ENCODE results near the gene FAM170B. TPM values are rescaled to one million over a fixed set of nuclear protein-coding genes. Genes with fewer than 3 reads are reported as not detected.
A peak's percentile ranks its signal among the peaks of the same experiment; 100 is the strongest.

Gene FAM170B
- total RNA-seq, 5 donors from 2014 or later (not counting 1 experiment from before 2014, with no cell fraction given): 0.16 TPM; not detected in 4

DNA sequence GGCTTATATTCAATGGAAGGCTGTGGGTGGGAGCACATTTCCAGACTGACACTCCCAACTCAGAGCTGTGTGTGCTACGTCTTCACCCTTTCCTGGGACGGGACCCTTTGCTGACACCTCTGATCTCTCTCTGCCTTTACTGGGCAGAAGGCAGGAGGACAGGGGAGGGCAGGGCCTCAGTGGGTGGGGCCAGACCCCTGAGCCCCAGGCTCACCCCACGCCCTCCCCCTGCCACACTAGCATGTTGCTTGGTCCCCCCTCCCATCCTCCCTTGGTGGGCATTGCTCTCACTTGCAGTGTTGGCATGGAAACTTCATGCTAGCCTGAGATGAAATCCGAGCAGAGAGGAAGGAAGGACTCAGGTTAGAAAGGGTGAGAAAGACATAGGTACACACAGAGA is 36.0 kb upstream of the FAM170B start:
- H3K9me3 Mint-ChIP-seq: no peaks in the 10 kb centered on the region
- H3K36me3 Mint-ChIP-seq: no peaks in the 10 kb centered on the region
- peaks cover under 1 to 32% (median under 1%) of the 10 kb centered on the region in 3 donors for H3K4me1 Mint-ChIP-seq
- POLR2A ChIA-PET: no interaction called here
- CTCF ChIA-PET: no interaction called here
- peaks cover 0 to under 1% of the 10 kb centered on the region in 2 donors for H3K27me3 Mint-ChIP-seq
- DNase-seq (no peak), ATAC-seq (replicated peaks in 1 of 4) (no peak)
- whole genome bisulfite sequencing (ENCODE audit: insufficient coverage): no CpG with 5 or more reads among the region's 4 CpGs
- Histone ChIP-seq H3K9me3 (no peaks in the 10 kb centered on the region), H3K36me3 (ENCODE audit: control insufficient read depth in 2 of 2, extremely low read depth in 1 of 2, insufficient read depth in 1 of 2, low read length in 1 of 2) (peaks cover 0 to 4% of the 10 kb centered on the region in 2 donors), H3K27me3 (replicated peaks in 1 of 2; ENCODE audit: control insufficient read depth in 2 of 2, extremely low read depth in 1 of 2, insufficient read depth in 2 of 2, low read length in 1 of 2) (peaks cover 0 to 8% of the 10 kb centered on the region in 2 experiments), H3K4me3 (ENCODE audit: control insufficient read depth in 1 of 2, extremely low read depth in 1 of 2, low read length in 1 of 2) (no peak overlapping the region), H3K27ac (ENCODE audit: low read length) (no peak overlapping the region), H3K4me1 (ENCODE audit: control insufficient read depth in 1 of 2, extremely low read depth in 1 of 2, insufficient read depth in 2 of 2, low read length in 2 of 2) (peaks cover 0 to 11% of the 10 kb centered on the region in 2 experiments)
- H3K27ac Mint-ChIP-seq: no peak overlapping the region
- H3K4me3 Mint-ChIP-seq: no peak overlapping the region

DNA sequence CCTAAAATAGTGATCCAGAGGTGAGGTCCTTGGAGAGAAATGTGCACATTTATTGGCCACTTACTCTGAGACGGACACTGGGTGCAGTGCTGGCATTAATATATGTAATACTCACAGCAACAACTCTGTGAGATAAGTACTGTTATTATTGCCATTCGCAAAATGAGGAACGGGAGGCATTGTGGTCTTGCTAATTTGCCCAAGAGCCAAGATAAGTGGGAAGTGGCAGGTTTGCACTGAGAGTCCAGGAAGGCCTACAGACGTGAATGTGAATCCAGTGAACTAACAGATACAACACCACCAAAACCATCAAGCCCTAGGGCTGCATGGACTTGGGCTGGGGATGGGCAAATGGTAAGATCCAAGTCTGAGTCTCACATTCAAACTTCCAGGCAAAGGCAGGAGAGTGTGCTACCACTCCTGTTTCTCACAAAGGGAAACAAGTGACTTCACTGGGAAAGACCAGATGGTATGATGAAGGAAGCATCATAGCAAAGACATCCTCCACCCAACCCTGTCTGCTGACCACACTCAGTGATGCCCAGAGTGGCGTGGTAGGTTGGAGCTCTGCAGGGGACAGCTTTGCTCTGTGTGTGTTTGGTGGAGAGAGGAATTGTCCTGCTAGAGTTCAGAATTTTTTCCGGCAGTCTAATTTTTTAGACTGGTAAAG is 35.1 kb upstream of the FAM170B start:
- Histone ChIP-seq H3K27me3 (replicated peaks in 1 of 2; ENCODE audit: control insufficient read depth in 2 of 2, extremely low read depth in 1 of 2, insufficient read depth in 2 of 2, low read length in 1 of 2) (peaks cover 0 to 8% of the 10 kb centered on the region in 2 experiments), H3K4me3 (ENCODE audit: control insufficient read depth in 1 of 2, extremely low read depth in 1 of 2, low read length in 1 of 2) (no peak overlapping the region), H3K27ac (ENCODE audit: low read length) (no peak overlapping the region), H3K9me3 (no peaks in the 10 kb centered on the region), H3K36me3 (ENCODE audit: control insufficient read depth in 2 of 2, extremely low read depth in 1 of 2, insufficient read depth in 1 of 2, low read length in 1 of 2) (peaks cover 0 to 4% of the 10 kb centered on the region in 2 donors), H3K4me1 (ENCODE audit: control insufficient read depth in 1 of 2, extremely low read depth in 1 of 2, insufficient read depth in 2 of 2, low read length in 2 of 2) (peaks cover 0 to 12% of the 10 kb centered on the region in 2 experiments)
- no peak overlapping the region for H3K4me3 Mint-ChIP-seq
- H3K36me3 Mint-ChIP-seq: peaks cover 4% of the 10 kb centered on the region
- ATAC-seq (replicated peaks in 1 of 4): no peak
- ChIA-PET CTCF (no interaction called here), POLR2A (no interaction called here)
- no peaks in the 10 kb centered on the region for H3K27me3 Mint-ChIP-seq
- peak overlapping the region in 1 of 2 donors; percentile 13 for H3K27ac Mint-ChIP-seq
- no peak for DNase-seq
- H3K9me3 Mint-ChIP-seq: no peaks in the 10 kb centered on the region
- peaks cover 5 to 33% (median 9%) of the 10 kb centered on the region in 3 donors for H3K4me1 Mint-ChIP-seq
- no CpG with 5 or more reads among the region's 6 CpGs for WGBS (ENCODE audit: insufficient coverage)

DNA sequence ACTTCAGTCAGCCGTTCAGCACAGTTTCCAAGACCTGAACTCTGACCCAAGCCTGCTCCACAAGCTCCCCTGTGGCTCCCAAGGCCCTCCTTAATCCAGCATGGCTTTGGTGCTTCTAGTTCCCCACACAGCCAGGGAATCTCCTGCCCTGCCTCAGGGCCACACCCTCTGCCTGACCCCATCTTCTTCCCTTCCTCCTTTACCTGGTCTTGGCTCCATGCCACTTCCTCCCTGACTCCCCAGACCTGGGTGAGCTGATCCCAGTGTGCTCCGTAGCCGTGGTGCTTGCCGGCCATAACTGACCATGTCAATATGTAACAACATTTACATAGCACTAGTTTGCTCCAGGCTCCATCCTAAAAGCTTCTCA is 34.3 kb upstream of the FAM170B start:
- Histone ChIP-seq H3K4me3 (ENCODE audit: control insufficient read depth in 1 of 2, extremely low read depth in 1 of 2, low read length in 1 of 2) (no peak overlapping the region), H3K36me3 (ENCODE audit: control insufficient read depth in 2 of 2, extremely low read depth in 1 of 2, insufficient read depth in 1 of 2, low read length in 1 of 2) (peaks cover 0 to 4% of the 10 kb centered on the region in 2 donors), H3K9me3 (no peaks in the 10 kb centered on the region), H3K4me1 (ENCODE audit: control insufficient read depth in 1 of 2, extremely low read depth in 1 of 2, insufficient read depth in 2 of 2, low read length in 2 of 2) (peaks cover 0 to 9% of the 10 kb centered on the region in 2 experiments), H3K27me3 (replicated peaks in 1 of 2; ENCODE audit: control insufficient read depth in 2 of 2, extremely low read depth in 1 of 2, insufficient read depth in 2 of 2, low read length in 1 of 2) (peaks cover 0 to 6% of the 10 kb centered on the region in 2 experiments), H3K27ac (ENCODE audit: low read length) (no peak overlapping the region)
- 85% methylated on average over 4 of the region's 4 CpGs for WGBS (ENCODE audit: insufficient coverage)
- Mint-ChIP-seq H3K27ac (no peak overlapping the region), H3K4me1 (peaks cover 5 to 27% (median 11%) of the 10 kb centered on the region in 3 donors), H3K9me3 (no peaks in the 10 kb centered on the region), H3K4me3 (no peak overlapping the region), H3K27me3 (no peaks in the 10 kb centered on the region), H3K36me3 (peaks cover 4% of the 10 kb centered on the region)
- DNase-seq: no peak
- ATAC-seq (replicated peaks in 1 of 4): no peak
- ChIA-PET POLR2A (no interaction called here), CTCF (interaction anchor here in 1 of 2 donors (1.3 kb wide), 1 partner anchor 12 kb away, joined by 3 read pairs; no protein-coding TSS in a partner anchor)

DNA sequence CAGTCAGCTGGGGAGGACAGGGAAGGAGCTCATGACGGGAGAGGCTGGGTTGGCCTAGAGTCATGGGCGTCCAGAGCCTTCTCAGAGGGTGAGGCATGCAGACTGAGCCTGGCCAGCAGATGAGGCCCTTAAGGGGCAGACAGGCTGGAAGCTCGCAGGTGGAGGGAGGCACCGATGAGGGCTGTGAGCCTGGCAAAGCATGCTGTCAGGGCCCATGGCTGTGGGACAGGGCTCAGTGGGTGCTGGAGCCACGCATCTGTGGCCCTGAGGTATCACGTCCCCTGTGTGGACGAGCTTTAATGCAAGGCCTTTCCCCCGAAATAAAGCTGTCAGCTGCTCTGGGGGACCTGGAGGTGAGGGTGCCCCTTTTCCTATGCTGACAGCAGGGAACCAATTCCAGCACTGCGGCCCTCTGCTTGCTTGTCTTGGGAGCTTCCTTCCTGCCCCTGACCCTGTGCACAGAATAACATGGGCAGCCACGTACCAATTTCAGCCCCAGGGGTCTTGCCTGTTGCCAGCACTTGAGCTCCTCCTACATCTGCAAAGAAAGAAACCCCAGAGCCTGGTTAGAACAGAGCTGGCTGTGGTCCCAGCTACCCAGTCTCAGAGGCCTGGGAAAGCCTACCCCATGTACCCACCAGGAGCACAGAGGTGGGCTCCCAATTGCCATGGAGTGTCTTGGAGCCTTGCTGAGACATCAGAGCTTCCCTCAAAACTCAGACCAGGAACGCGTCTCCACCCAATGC is 33.8 kb upstream of the FAM170B start:
- Mint-ChIP-seq H3K27ac (no peak overlapping the region), H3K4me1 (peaks cover 5 to 22% (median 11%) of the 10 kb centered on the region in 3 donors), H3K36me3 (peaks cover 4% of the 10 kb centered on the region), H3K4me3 (no peak overlapping the region), H3K9me3 (no peaks in the 10 kb centered on the region), H3K27me3 (no peaks in the 10 kb centered on the region)
- Histone ChIP-seq H3K4me1 (ENCODE audit: control insufficient read depth in 1 of 2, extremely low read depth in 1 of 2, insufficient read depth in 2 of 2, low read length in 2 of 2) (peaks cover 0 to 7% of the 10 kb centered on the region in 2 experiments), H3K9me3 (no peaks in the 10 kb centered on the region), H3K4me3 (ENCODE audit: control insufficient read depth in 1 of 2, extremely low read depth in 1 of 2, low read length in 1 of 2) (no peak overlapping the region), H3K36me3 (ENCODE audit: control insufficient read depth in 2 of 2, extremely low read depth in 1 of 2, insufficient read depth in 1 of 2, low read length in 1 of 2) (peaks cover 0 to 4% of the 10 kb centered on the region in 2 donors), H3K27ac (ENCODE audit: low read length) (no peak overlapping the region), H3K27me3 (replicated peaks in 1 of 2; ENCODE audit: control insufficient read depth in 2 of 2, extremely low read depth in 1 of 2, insufficient read depth in 2 of 2, low read length in 1 of 2) (peaks cover 0 to 9% of the 10 kb centered on the region in 2 experiments)
- 85% methylated on average over 12 of the region's 12 CpGs for WGBS (ENCODE audit: insufficient coverage)
- CTCF ChIA-PET: interaction anchor here in 1 of 2 donors (1.3 kb wide), 1 partner anchor 11 kb away, joined by 3 read pairs; no protein-coding TSS in a partner anchor
- DNase-seq (no peak), ATAC-seq (replicated peaks in 1 of 4) (no peak)
- POLR2A ChIA-PET: no interaction called here

DNA sequence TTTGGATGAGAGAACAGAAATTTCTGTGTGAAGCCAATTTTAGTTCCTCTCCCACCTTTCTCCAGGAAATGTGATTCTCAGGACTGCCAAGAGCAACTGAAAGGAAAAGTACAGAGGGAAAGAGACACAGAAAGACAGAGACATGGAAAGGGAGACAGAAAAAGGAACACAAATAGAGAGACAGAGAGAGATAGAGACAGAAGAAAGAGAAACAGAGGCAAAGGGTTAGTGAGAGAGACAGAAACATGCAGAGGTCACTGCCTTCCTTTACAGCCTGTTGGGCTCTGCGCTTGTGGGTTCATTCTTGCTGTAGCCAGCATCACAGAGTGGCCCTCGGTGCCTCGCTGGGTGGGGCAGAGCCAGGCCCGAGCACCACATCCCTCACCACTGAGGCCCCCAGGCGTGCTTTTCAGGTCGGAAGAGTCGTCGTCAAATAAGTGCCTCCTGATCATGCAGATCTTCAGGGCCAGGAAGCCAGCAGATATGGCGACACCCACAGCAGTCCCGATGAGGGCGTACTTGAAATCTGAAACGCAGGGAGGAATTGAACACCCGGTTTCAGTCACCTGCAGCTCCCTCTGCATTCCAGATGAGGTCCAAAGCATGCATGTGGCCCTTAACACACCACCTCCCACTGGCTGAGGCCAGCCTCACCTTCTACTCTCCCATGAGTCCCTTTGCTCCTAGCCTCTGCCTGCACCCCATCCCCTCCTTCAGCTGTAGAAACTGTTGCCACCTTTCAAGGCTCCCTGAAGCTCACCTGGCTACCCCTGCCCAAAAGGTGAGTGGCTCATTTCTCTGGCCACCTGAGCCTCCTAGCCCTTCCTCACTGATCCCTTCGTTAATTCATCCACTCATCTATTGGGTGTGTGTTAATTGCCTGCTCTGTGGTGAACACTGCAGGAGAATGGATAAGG is 32.9 kb upstream of the FAM170B start:
- peaks cover 0 to 11% of the 10 kb centered on the region in 2 experiments for H3K27me3 ChIP-seq (replicated peaks in 1 of 2; ENCODE audit: control insufficient read depth in 2 of 2, extremely low read depth in 1 of 2, insufficient read depth in 2 of 2, low read length in 1 of 2)
- no peak overlapping the region for H3K27ac ChIP-seq (ENCODE audit: low read length)
- DNase-seq (no peak), ATAC-seq (replicated peaks in 1 of 4) (no peak)
- Mint-ChIP-seq H3K4me3 (no peak overlapping the region), H3K9me3 (no peaks in the 10 kb centered on the region), H3K36me3 (peaks cover 4% of the 10 kb centered on the region), H3K4me1 (peaks cover 5 to 16% (median 11%) of the 10 kb centered on the region in 3 donors), H3K27ac (no peak overlapping the region), H3K27me3 (no peaks in the 10 kb centered on the region)
- H3K4me3 ChIP-seq (ENCODE audit: control insufficient read depth in 1 of 2, extremely low read depth in 1 of 2, low read length in 1 of 2): no peak overlapping the region
- CTCF ChIA-PET: interaction anchor here in 1 of 2 donors (1.3 kb wide), 1 partner anchor 10 kb away, joined by 3 read pairs; no protein-coding TSS in a partner anchor
- 91% methylated on average over 13 of the region's 14 CpGs for WGBS (ENCODE audit: insufficient coverage)
- H3K9me3 ChIP-seq: no peaks in the 10 kb centered on the region
- POLR2A ChIA-PET: no interaction called here
- H3K36me3 ChIP-seq (ENCODE audit: control insufficient read depth in 2 of 2, extremely low read depth in 1 of 2, insufficient read depth in 1 of 2, low read length in 1 of 2): peaks cover 0 to 4% of the 10 kb centered on the region in 2 donors
- peaks cover 0 to 7% of the 10 kb centered on the region in 2 experiments for H3K4me1 ChIP-seq (ENCODE audit: control insufficient read depth in 1 of 2, extremely low read depth in 1 of 2, insufficient read depth in 2 of 2, low read length in 2 of 2)

Measured in T-cell (primary cell).